K562 (cell line): ENCODE results near the gene GALNT17. TPM values are rescaled to one million over a fixed set of nuclear protein-coding genes. Genes with fewer than 3 reads are reported as not detected.

ENCODE experiments used
- ELF2 ChIP-seq: fragments of 250-450 bp; sonication (Bioruptor Pico); IDR thresholded peaks from 2 replicates; pipeline ENCODE4 v1.5.0; 2021; ENCODE audit warnings: mild to moderate bottlenecking
- SMARCA4 ChIP-seq: fragments of 450-650 bp; IDR thresholded peaks from 2 replicates; pipeline ENCODE4 v1.6.1; 2016
- ZFP36 ChIP-seq: fragments of 150-350 bp; IDR thresholded peaks from 2 replicates; pipeline ENCODE4 v1.6.1; 2018; ENCODE audit warnings: low read length, low read depth; ENCODE audit not compliant: partially characterized antibody
- ZNF239 ChIP-seq: fragments of 250-450 bp; sonication (Bioruptor Pico); IDR thresholded peaks from 2 replicates; pipeline ENCODE4 v1.4.0; 2020; ENCODE audit warnings: mild to moderate bottlenecking
- polyA plus RNA-seq, 8 experiments: library from polyadenylated mRNA; depleted of rRNA in 4 of 8; stranded (reverse) in 5 of 8; unstranded in 3 of 8; fragments of >200 nt; fragmentation: Nextera tagmentation in 2 of 8; fragmentation: Illumina TruSeq in 1 of 8; extraction: Ambion mirVana in 2 of 8; extraction: Trizol in 1 of 8; gene quantifications; 2 replicates each; pipeline versions ENCODE4 v1.2.1 to v1.2.3, GENCODE V29; 2011 to 2014; ENCODE audit warnings: inconsistent platforms in 1 of 8, missing spikeins in 1 of 8
- total RNA-seq, 7 experiments: library from RNA; depleted of rRNA in 6 of 7; stranded (reverse); fragments of >200 nt in 6 of 7; fragmentation: Illumina TruSeq in 2 of 7; extraction: Trizol in 2 of 7; gene quantifications; 2 replicates each; pipeline versions ENCODE4 v1.2.1 to v1.2.3, GENCODE V29; 2011 to 2021; ENCODE audit warnings: low replicate concordance in 1 of 7
- TF ChIP-seq, protein P1 (sequence below), 2 experiments: fragments of 200-800 bp in 1 of 2; sonication (Bioruptor generic) in 1 of 2; sonication (generic) in 1 of 2; formaldehyde crosslinking in 1 of 2; IDR thresholded peaks in 1 of 2; conservative IDR thresholded peaks in 1 of 2; 2 replicates each; pipeline versions ENCODE4 v1.5.0 to v1.6.1; 2016 to 2020; ENCODE audit warnings: missing compliant biosample characterization in 1 of 2, missing genetic modification characterization in 1 of 2, missing genetic modification reagents in 1 of 2
- TF ChIP-seq, protein P2 (sequence below): sonication (generic); formaldehyde crosslinking; IDR thresholded peaks from 2 replicates; pipeline ENCODE4 v1.8.0; 2022; ENCODE audit warnings: mild to moderate bottlenecking, missing genetic modification reagents
- TF ChIP-seq, protein P3 (sequence below): fragments of 250-450 bp; sonication (Bioruptor Pico); IDR thresholded peaks from 2 replicates; pipeline ENCODE4 v1.5.0; 2020; ENCODE audit warnings: mild to moderate bottlenecking
- TF ChIP-seq, protein P4 (sequence below): fragments of 250-450 bp; sonication (Bioruptor Pico); IDR thresholded peaks from 2 replicates; pipeline ENCODE4 v1.5.1; 2021; ENCODE audit warnings: mild to moderate bottlenecking
- TF ChIP-seq, protein P5 (sequence below): fragments of 200-600 bp; sonication (generic); IDR thresholded peaks from one replicate; pipeline ENCODE4 v1.6.1; 2012; ENCODE audit warnings: mild to moderate bottlenecking, low read depth, low read length, inconsistent platforms

Gene GALNT17
- total and polyA plus RNA-seq, 9 of the 15 experiments (the other 6 are each of a cell fraction or from before 2014, with no cell fraction given) = not detected

DNA sequence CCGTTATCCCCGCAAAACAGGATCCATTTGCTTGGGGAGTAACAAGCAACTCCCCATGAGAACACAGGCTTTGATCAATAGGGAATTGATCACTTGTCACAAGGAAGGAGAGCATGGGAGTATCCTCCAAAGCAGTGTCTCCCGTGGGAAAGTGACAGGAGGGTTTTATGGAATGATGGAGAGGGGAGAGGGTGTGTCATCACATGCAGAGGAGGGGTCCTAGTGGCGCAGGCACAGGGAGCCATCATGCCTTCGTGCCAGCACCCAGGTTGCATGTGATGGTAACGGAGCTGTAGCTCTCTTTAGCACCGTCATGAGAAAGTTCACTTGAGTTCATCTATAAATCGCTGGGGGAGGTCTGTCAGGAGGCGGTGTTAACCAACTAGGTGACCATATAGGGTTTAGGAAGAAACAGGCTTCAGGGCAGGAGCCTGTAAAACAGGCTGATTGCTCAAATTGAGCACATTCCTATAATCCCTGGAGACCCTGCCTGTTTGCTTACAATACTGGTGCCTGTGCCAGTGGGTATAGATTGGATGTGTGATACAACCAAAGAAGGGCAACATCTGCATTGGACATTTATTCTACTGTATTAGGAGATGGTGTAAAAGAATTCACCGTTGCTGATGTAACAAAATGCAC lies 428.5 kb downstream of the GALNT17 start (continued):
- TF ChIP-seq, protein P1, sequence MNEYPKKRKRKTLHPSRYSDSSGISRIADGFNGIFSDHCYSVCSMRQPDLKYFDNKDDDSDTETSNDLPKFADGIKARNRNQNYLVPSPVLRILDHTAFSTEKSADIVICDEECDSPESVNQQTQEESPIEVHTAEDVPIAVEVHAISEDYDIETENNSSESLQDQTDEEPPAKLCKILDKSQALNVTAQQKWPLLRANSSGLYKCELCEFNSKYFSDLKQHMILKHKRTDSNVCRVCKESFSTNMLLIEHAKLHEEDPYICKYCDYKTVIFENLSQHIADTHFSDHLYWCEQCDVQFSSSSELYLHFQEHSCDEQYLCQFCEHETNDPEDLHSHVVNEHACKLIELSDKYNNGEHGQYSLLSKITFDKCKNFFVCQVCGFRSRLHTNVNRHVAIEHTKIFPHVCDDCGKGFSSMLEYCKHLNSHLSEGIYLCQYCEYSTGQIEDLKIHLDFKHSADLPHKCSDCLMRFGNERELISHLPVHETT (CRISPR knock-in tag; conservative IDR thresholded peaks at IDR 0.05 in 1 of 2, IDR thresholded peaks at IDR 0.05 in 1 of 2) = no peak
- TF ChIP-seq, protein P2, sequence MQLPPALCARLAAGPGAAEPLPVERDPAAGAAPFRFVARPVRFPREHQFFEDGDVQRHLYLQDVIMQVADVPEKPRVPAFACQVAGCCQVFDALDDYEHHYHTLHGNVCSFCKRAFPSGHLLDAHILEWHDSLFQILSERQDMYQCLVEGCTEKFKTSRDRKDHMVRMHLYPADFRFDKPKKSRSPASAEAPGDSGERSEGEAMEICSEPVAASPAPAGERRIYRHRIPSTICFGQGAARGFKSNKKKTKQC (CRISPR knock-in tag) = no peak
- TF ChIP-seq ZFP36 (no peak), SMARCA4 (no peak), ELF2 (CRISPR knock-in tag) (no peak), ZNF239 (CRISPR knock-in tag) (no peak)
- TF ChIP-seq, protein P3, sequence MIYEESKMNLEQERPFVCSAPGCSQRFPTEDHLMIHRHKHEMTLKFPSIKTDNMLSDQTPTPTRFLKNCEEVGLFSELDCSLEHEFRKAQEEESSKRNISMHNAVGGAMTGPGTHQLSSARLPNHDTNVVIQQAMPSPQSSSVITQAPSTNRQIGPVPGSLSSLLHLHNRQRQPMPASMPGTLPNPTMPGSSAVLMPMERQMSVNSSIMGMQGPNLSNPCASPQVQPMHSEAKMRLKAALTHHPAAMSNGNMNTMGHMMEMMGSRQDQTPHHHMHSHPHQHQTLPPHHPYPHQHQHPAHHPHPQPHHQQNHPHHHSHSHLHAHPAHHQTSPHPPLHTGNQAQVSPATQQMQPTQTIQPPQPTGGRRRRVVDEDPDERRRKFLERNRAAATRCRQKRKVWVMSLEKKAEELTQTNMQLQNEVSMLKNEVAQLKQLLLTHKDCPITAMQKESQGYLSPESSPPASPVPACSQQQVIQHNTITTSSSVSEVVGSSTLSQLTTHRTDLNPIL (CRISPR knock-in tag) = no peak
- TF ChIP-seq, protein P4, sequence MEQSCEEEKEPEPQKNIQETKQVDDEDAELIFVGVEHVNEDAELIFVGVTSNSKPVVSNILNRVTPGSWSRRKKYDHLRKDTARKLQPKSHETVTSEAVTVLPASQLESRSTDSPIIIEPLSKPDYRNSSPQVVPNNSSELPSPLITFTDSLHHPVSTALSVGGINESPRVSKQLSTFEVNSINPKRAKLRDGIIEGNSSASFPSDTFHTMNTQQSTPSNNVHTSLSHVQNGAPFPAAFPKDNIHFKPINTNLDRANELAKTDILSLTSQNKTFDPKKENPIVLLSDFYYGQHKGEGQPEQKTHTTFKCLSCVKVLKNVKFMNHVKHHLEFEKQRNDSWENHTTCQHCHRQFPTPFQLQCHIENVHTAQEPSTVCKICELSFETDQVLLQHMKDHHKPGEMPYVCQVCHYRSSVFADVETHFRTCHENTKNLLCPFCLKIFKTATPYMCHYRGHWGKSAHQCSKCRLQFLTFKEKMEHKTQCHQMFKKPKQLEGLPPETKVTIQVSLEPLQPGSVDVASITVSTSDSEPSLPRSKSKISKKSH (CRISPR knock-in tag) = no peak
- TF ChIP-seq, protein P5, sequence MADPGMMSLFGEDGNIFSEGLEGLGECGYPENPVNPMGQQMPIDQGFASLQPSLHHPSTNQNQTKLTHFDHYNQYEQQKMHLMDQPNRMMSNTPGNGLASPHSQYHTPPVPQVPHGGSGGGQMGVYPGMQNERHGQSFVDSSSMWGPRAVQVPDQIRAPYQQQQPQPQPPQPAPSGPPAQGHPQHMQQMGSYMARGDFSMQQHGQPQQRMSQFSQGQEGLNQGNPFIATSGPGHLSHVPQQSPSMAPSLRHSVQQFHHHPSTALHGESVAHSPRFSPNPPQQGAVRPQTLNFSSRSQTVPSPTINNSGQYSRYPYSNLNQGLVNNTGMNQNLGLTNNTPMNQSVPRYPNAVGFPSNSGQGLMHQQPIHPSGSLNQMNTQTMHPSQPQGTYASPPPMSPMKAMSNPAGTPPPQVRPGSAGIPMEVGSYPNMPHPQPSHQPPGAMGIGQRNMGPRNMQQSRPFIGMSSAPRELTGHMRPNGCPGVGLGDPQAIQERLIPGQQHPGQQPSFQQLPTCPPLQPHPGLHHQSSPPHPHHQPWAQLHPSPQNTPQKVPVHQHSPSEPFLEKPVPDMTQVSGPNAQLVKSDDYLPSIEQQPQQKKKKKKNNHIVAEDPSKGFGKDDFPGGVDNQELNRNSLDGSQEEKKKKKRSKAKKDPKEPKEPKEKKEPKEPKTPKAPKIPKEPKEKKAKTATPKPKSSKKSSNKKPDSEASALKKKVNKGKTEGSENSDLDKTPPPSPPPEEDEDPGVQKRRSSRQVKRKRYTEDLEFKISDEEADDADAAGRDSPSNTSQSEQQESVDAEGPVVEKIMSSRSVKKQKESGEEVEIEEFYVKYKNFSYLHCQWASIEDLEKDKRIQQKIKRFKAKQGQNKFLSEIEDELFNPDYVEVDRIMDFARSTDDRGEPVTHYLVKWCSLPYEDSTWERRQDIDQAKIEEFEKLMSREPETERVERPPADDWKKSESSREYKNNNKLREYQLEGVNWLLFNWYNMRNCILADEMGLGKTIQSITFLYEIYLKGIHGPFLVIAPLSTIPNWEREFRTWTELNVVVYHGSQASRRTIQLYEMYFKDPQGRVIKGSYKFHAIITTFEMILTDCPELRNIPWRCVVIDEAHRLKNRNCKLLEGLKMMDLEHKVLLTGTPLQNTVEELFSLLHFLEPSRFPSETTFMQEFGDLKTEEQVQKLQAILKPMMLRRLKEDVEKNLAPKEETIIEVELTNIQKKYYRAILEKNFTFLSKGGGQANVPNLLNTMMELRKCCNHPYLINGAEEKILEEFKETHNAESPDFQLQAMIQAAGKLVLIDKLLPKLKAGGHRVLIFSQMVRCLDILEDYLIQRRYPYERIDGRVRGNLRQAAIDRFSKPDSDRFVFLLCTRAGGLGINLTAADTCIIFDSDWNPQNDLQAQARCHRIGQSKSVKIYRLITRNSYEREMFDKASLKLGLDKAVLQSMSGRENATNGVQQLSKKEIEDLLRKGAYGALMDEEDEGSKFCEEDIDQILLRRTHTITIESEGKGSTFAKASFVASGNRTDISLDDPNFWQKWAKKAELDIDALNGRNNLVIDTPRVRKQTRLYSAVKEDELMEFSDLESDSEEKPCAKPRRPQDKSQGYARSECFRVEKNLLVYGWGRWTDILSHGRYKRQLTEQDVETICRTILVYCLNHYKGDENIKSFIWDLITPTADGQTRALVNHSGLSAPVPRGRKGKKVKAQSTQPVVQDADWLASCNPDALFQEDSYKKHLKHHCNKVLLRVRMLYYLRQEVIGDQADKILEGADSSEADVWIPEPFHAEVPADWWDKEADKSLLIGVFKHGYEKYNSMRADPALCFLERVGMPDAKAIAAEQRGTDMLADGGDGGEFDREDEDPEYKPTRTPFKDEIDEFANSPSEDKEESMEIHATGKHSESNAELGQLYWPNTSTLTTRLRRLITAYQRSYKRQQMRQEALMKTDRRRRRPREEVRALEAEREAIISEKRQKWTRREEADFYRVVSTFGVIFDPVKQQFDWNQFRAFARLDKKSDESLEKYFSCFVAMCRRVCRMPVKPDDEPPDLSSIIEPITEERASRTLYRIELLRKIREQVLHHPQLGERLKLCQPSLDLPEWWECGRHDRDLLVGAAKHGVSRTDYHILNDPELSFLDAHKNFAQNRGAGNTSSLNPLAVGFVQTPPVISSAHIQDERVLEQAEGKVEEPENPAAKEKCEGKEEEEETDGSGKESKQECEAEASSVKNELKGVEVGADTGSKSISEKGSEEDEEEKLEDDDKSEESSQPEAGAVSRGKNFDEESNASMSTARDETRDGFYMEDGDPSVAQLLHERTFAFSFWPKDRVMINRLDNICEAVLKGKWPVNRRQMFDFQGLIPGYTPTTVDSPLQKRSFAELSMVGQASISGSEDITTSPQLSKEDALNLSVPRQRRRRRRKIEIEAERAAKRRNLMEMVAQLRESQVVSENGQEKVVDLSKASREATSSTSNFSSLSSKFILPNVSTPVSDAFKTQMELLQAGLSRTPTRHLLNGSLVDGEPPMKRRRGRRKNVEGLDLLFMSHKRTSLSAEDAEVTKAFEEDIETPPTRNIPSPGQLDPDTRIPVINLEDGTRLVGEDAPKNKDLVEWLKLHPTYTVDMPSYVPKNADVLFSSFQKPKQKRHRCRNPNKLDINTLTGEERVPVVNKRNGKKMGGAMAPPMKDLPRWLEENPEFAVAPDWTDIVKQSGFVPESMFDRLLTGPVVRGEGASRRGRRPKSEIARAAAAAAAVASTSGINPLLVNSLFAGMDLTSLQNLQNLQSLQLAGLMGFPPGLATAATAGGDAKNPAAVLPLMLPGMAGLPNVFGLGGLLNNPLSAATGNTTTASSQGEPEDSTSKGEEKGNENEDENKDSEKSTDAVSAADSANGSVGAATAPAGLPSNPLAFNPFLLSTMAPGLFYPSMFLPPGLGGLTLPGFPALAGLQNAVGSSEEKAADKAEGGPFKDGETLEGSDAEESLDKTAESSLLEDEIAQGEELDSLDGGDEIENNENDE = no peak
